Measurements from ENCODE around the gene FBXO46.

DNA sequence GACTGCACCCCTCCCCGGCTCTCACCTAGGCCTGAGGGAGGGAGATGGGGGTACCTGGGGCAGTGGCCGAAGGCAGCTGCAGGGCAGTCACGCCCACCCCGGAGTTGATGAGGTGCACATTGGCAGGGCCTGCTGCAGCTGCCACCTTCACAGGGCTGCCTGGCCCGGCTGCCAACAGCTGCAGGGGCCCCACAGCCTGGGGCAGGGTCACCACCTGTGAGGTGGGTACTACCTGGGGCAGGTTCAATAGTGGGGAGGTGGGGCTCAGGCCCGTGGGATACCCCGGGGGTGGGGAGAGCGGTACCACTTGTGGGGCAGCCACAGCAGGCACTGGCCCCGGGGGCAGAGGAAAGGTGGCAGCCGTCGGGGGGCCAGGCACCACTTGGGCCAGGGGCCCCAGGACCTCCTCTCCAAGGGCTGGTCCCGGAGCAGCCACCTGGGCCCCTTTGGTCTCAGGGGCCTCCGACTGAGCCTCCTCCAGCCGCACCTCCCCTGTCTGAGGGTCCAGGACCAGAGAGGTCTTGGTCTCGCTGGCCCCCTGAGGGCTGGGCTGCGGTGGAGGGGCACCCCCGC is 35.7 kb upstream of the FBXO46 start:
- TF ChIP-seq, protein P1, sequence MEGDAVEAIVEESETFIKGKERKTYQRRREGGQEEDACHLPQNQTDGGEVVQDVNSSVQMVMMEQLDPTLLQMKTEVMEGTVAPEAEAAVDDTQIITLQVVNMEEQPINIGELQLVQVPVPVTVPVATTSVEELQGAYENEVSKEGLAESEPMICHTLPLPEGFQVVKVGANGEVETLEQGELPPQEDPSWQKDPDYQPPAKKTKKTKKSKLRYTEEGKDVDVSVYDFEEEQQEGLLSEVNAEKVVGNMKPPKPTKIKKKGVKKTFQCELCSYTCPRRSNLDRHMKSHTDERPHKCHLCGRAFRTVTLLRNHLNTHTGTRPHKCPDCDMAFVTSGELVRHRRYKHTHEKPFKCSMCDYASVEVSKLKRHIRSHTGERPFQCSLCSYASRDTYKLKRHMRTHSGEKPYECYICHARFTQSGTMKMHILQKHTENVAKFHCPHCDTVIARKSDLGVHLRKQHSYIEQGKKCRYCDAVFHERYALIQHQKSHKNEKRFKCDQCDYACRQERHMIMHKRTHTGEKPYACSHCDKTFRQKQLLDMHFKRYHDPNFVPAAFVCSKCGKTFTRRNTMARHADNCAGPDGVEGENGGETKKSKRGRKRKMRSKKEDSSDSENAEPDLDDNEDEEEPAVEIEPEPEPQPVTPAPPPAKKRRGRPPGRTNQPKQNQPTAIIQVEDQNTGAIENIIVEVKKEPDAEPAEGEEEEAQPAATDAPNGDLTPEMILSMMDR (IDR thresholded peaks at IDR 0.05) = no peak
- TF ChIP-seq POLR2A (IDR thresholded peaks at IDR 0.05) = no peak

Measured in thyroid gland (tissue), 4 donors.